Endothelial cell of umbilical vein (primary cell): ENCODE results near the gene KIF23. TPM values are rescaled to one million over a fixed set of nuclear protein-coding genes. Genes with fewer than 3 reads are reported as not detected.

Source experiments
- BruUV-seq: library from RNA; stranded (reverse); fragments of 400-500 nt; replicated peaks from 2 replicates; lab custom pipeline; 2021; lab: Mats Ljungman, UMichigan
- CTCF ChIA-PET: fragments of 300-600, 350-600 bp; sonication (Branson Sonifier 250); formaldehyde crosslinking; loops from one replicate; lab custom pipeline; 2021; ENCODE audit warnings: antibody characterized with exemption, inconsistent platforms; lab: Charles Lee
- POLR2A ChIA-PET: fragments of 300-600, 350-600 bp; sonication (Branson Sonifier 250); formaldehyde crosslinking; loops from one replicate; lab custom pipeline; 2021; ENCODE audit warnings: antibody characterized with exemption, inconsistent platforms; lab: Charles Lee
- DNase-seq: peaks from one replicate; pipeline ENCODE4 v3.0.0-alpha.2; 2011; ENCODE audit warnings: low read depth, low spot score
- FAIRE-seq: peaks from 2 replicates; lab custom pipeline; 2011; peaks lifted over from hg19 to GRCh38; lab: Jason Lieb, UNC
- H2AFZ ChIP-seq: 2 replicates; pipeline ENCODE4 v1.6.0; 2012; ENCODE audit warnings: low read depth, low read length, control low read depth, inconsistent platforms
- H3K27ac ChIP-seq: 2 replicates; pipeline ENCODE4 v1.5.1; 2011; ENCODE audit warnings: low read depth, mild to moderate bottlenecking, control low read depth, low read length, moderate library complexity; ENCODE audit not compliant: insufficient read depth
- H3K27me3 ChIP-seq, 2 experiments: 2 replicates each; pipeline versions ENCODE4 v1.6.0 to v1.6.1; 2011; ENCODE audit warnings: low read length in 2 of 2, mixed read lengths in 1 of 2; ENCODE audit not compliant: control insufficient read depth in 2 of 2, insufficient read depth in 2 of 2
- H3K36me3 ChIP-seq, 2 experiments: 2 replicates in 1 of 2; 3 replicates in 1 of 2; pipeline ENCODE4 v1.5.1; 2011; ENCODE audit warnings: low read length in 2 of 2, mild to moderate bottlenecking in 1 of 2, moderate library complexity in 1 of 2; ENCODE audit not compliant: control insufficient read depth in 2 of 2, insufficient read depth in 2 of 2; ENCODE audit errors: extremely low read depth in 1 of 2
- H3K4me1 ChIP-seq: 3 replicates; pipeline ENCODE4 v1.5.1; 2011; ENCODE audit warnings: mild to moderate bottlenecking, low read length; ENCODE audit not compliant: control insufficient read depth, insufficient read depth; ENCODE audit errors: extremely low read depth
- H3K4me2 ChIP-seq: 2 replicates; pipeline ENCODE4 v1.6.1; 2011; ENCODE audit warnings: low read length, control low read depth, mixed read lengths; ENCODE audit not compliant: insufficient read depth
- H3K4me3 ChIP-seq, 3 experiments: fragments of 200-600 bp in 1 of 3; sonication (generic), shearing (Covaris generic) in 1 of 3; replicated peaks in 1 of 3; 2 replicates each; pipeline ENCODE4 v1.5.1; 2011 to 2016; ENCODE audit warnings: control low read depth in 3 of 3, low read length in 3 of 3, mild to moderate bottlenecking in 2 of 3, inconsistent platforms in 1 of 3, low read depth in 1 of 3, moderate library complexity in 1 of 3; ENCODE audit not compliant: insufficient read depth in 1 of 3
- H3K79me2 ChIP-seq: 2 replicates; pipeline ENCODE4 v1.6.0; 2012; ENCODE audit warnings: low read length, inconsistent platforms; ENCODE audit not compliant: control insufficient read depth, insufficient read depth
- H3K9ac ChIP-seq: replicated peaks from 2 replicates; pipeline ENCODE3; 2011; ENCODE audit warnings: low read length, control low read depth; ENCODE audit not compliant: insufficient read depth; ENCODE audit errors: extremely low read depth
- H3K9me1 ChIP-seq: replicated peaks from 3 replicates; pipeline ENCODE4 v1.6.0; 2011; ENCODE audit warnings: mild to moderate bottlenecking, low read length; ENCODE audit not compliant: control insufficient read depth, insufficient read depth; ENCODE audit errors: extremely low read depth
- H3K9me3 ChIP-seq: replicated peaks from 2 replicates; pipeline ENCODE4 v1.5.1; 2012; ENCODE audit warnings: low read length, inconsistent platforms; ENCODE audit not compliant: control insufficient read depth, insufficient read depth
- H4K20me1 ChIP-seq: replicated peaks from 2 replicates; pipeline ENCODE3; 2011; ENCODE audit warnings: mild to moderate bottlenecking, low read length; ENCODE audit not compliant: control insufficient read depth, insufficient read depth; ENCODE audit errors: extremely low read depth
- FOS ChIP-seq: IDR thresholded peaks from 2 replicates; pipeline ENCODE4 v1.6.1; 2011; ENCODE audit warnings: mild to moderate bottlenecking, low read length, moderate library complexity, borderline replicate concordance; ENCODE audit not compliant: insufficient read depth
- GATA2 ChIP-seq: IDR thresholded peaks from 2 replicates; pipeline ENCODE4 v1.7.0; 2011; ENCODE audit warnings: low read depth, mild to moderate bottlenecking, moderate library complexity, mixed read lengths, low read length; ENCODE audit not compliant: insufficient read length, insufficient read depth
- JUN ChIP-seq: IDR thresholded peaks from 2 replicates; pipeline ENCODE4 v1.6.1; 2011; ENCODE audit warnings: borderline replicate concordance, low read depth; ENCODE audit not compliant: insufficient read length, insufficient read depth
- MYC ChIP-seq: IDR thresholded peaks from one replicate; pipeline ENCODE4 v1.6.1; 2011; ENCODE audit warnings: mild to moderate bottlenecking, low read depth, low read length
- POLR2A ChIP-seq: IDR thresholded peaks from 2 replicates; pipeline ENCODE4 v1.6.1; 2012; ENCODE audit warnings: low read depth, mild to moderate bottlenecking, control low read depth, low read length
- POLR2AphosphoS5 ChIP-seq: IDR thresholded peaks from 2 replicates; pipeline ENCODE4 v1.6.1; 2012; ENCODE audit warnings: low read depth, mild to moderate bottlenecking, control low read depth, low read length, moderate library complexity; ENCODE audit not compliant: insufficient read depth
- dilution Hi-C: fragments of 300-500 bp; cut with MboI; formaldehyde crosslinking; loops from one replicate; pipeline ENCODE4 v1.15.0; 2019; ENCODE audit warnings: low sequenced_read_pairs; ENCODE audit not compliant: extremely low pct_ligation_motif_present
- intact Hi-C: fragments of 100-400 bp; cut with micrococcal nuclease; formaldehyde crosslinking; loops from one replicate; pipeline ENCODE4 v1.10.0; 2022
- polyA plus RNA-seq, 4 experiments: library from polyadenylated mRNA; depleted of rRNA in 3 of 4; stranded (reverse) in 3 of 4; unstranded in 1 of 4; fragments of >200 nt; gene quantifications; 2 replicates each; pipeline versions ENCODE4 v1.2.1 to v1.2.3, GENCODE V29; 2011 to 2012; ENCODE audit warnings: missing spikeins in 1 of 4
- total RNA-seq: library from RNA; stranded (reverse); gene quantifications from 2 replicates; pipeline ENCODE4 v1.2.3, GENCODE V29; 2021
- TF ChIP-seq, protein P1 (sequence below): IDR thresholded peaks from 2 replicates; pipeline ENCODE4 v1.6.1; 2011; ENCODE audit not compliant: insufficient read depth, insufficient read length
- TF ChIP-seq, protein P2 (sequence below), 2 donors: IDR thresholded peaks; 1 replicate in 1 of 2; 2 replicates in 1 of 2; pipeline ENCODE4 v1.5.1; 2011; ENCODE audit warnings: low read length in 2 of 2, mild to moderate bottlenecking in 2 of 2, moderate library complexity in 2 of 2, control low read depth in 1 of 2, inconsistent platforms in 1 of 2, low read depth in 1 of 2; ENCODE audit not compliant: insufficient read depth in 1 of 2; ENCODE audit errors: extremely low read depth in 1 of 2

KIF23 gene
- total and polyA plus RNA-seq, 2 donors (not counting 3 experiments of a cell fraction or from before 2014, with no cell fraction given) = 25.4 to 64.7 TPM

DNA sequence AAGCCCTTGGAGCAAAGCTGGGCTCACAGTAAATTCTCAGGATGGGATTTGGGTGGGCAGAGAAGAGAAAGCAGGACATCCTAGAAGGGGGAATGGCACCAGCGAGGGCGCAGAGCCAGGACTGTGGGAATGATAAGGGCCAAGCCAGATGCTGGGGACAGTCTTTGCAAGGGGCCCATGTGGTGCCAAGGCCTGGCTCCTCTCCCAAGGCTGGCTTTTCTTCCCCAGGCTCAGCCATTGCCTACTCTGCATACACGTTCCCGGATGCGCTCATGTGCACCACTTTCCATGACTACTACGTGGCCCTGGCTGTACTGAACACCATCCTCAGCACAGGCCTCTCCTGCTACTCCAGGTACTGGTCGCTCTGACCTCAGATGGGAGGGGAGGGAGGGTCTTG lies 24.7 kb upstream of the KIF23 start:
- H3K36me3 ChIP-seq = no peaks in the 10 kb centered on the region
- no peaks in the 10 kb centered on the region for H3K9me1 ChIP-seq
- peaks cover 6% of the 10 kb centered on the region for H3K4me1 ChIP-seq
- H3K4me3 ChIP-seq = no peak overlapping the region
- H3K4me2 ChIP-seq = no peak overlapping the region
- H3K9me3 ChIP-seq = no peaks in the 10 kb centered on the region
- no peaks in the 10 kb centered on the region for H3K79me2 ChIP-seq
- FAIRE-seq = no peak
- CTCF ChIA-PET = interaction anchor here (1.3 to 1.8 kb wide), 3 partner anchors 122 to 330 kb away, joined by 3 to 6 read pairs (median 3); no protein-coding TSS in a partner anchor
- intact Hi-C loops (no loop called here), dilution Hi-C loops (no loop called here)
- BruUV-seq = no TSS peak
- H3K27me3 ChIP-seq = no peaks in the 10 kb centered on the region
- TF ChIP-seq, protein P1, sequence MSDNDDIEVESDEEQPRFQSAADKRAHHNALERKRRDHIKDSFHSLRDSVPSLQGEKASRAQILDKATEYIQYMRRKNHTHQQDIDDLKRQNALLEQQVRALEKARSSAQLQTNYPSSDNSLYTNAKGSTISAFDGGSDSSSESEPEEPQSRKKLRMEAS = no peak
- TF ChIP-seq MYC (no peak), JUN (no peak), FOS (no peak), POLR2AphosphoS5 (no peak), GATA2 (no peak), POLR2A (no peak)
- TF ChIP-seq, protein P2, sequence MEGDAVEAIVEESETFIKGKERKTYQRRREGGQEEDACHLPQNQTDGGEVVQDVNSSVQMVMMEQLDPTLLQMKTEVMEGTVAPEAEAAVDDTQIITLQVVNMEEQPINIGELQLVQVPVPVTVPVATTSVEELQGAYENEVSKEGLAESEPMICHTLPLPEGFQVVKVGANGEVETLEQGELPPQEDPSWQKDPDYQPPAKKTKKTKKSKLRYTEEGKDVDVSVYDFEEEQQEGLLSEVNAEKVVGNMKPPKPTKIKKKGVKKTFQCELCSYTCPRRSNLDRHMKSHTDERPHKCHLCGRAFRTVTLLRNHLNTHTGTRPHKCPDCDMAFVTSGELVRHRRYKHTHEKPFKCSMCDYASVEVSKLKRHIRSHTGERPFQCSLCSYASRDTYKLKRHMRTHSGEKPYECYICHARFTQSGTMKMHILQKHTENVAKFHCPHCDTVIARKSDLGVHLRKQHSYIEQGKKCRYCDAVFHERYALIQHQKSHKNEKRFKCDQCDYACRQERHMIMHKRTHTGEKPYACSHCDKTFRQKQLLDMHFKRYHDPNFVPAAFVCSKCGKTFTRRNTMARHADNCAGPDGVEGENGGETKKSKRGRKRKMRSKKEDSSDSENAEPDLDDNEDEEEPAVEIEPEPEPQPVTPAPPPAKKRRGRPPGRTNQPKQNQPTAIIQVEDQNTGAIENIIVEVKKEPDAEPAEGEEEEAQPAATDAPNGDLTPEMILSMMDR (IDR thresholded peaks at IDR 0.05; ENCODE audit: extremely low read depth in 1 of 2, insufficient read depth in 1 of 2, low read depth in 1 of 2, low read length in 2 of 2) = no peak
- no peak overlapping the region for H3K27ac ChIP-seq
- H3K9ac ChIP-seq = no peak overlapping the region
- no peaks in the 10 kb centered on the region for H4K20me1 ChIP-seq
- POLR2A ChIA-PET = no interaction called here
- no peak overlapping the region for H2AFZ ChIP-seq
- DNase-seq = no peak
